SK-N-SH (cell line): ENCODE results near the gene PARP1. TPM values are rescaled to one million over a fixed set of nuclear protein-coding genes. Genes with fewer than 3 reads are reported as not detected.

Experiments used
- CTCF ChIA-PET: fragments of 300-600, 350-600 bp; formaldehyde crosslinking; extraction: SDS; loops from one replicate; lab custom pipeline; 2021; lab: Yijun Ruan, JAX
- POLR2A ChIA-PET: fragments of 350-600 bp; sonication (Branson Sonifier 250); formaldehyde crosslinking; extraction: SDS; loops from one replicate; lab custom pipeline; 2020; ENCODE audit warnings: antibody characterized with exemption, inconsistent platforms; lab: Yijun Ruan, JAX
- DNase-seq: peaks from one replicate; pipeline ENCODE4 v3.0.0; 2012
- H2AFZ ChIP-seq: fragments of 200-600 bp; sonication (generic); 2 replicates; pipeline ENCODE4 v1.8.1; 2016; ENCODE audit warnings: antibody characterized with exemption, mild to moderate bottlenecking, low read depth
- H3F3A ChIP-seq: fragments of 200-600 bp; sonication (generic); replicated peaks from 2 replicates; pipeline ENCODE3; 2016; ENCODE audit warnings: antibody characterized with exemption, mild to moderate bottlenecking; ENCODE audit not compliant: insufficient read depth
- H3K27ac ChIP-seq, 2 experiments: fragments of 200-500 bp in 1 of 2; fragments of 200-600 bp in 1 of 2; sonication (Bioruptor generic) in 1 of 2; sonication (generic), shearing (Covaris generic) in 1 of 2; 2 replicates each; pipeline versions ENCODE4 v1.5.1 to v1.6.1; 2014 to 2016; ENCODE audit warnings: low read depth in 2 of 2, inconsistent platforms in 1 of 2, low read length in 1 of 2, mild to moderate bottlenecking in 1 of 2, mixed read lengths in 1 of 2
- H3K27me3 ChIP-seq: fragments of 200-600 bp; sonication (generic), shearing (Covaris generic); 2 replicates; pipeline ENCODE4 v1.6.1; 2016; ENCODE audit warnings: mixed run types; ENCODE audit not compliant: insufficient read depth
- H3K36me3 ChIP-seq, 2 experiments: fragments of 200-500 bp in 1 of 2; fragments of 200-600 bp in 1 of 2; sonication (Bioruptor generic) in 1 of 2; sonication (generic) in 1 of 2; replicated peaks in 1 of 2; 2 replicates each; pipeline versions ENCODE3 to v1.5.1; 2014 to 2016; ENCODE audit warnings: low read length in 1 of 2, mild to moderate bottlenecking in 1 of 2; ENCODE audit not compliant: insufficient read depth in 2 of 2, control insufficient read depth in 1 of 2
- H3K4me1 ChIP-seq, 2 experiments: fragments of 200-500 bp in 1 of 2; fragments of 200-600 bp in 1 of 2; sonication (Bioruptor generic) in 1 of 2; sonication (generic), shearing (Covaris generic) in 1 of 2; 2 replicates each; pipeline versions ENCODE4 v1.5.1 to v1.6.1; 2014 to 2016; ENCODE audit warnings: low read depth in 1 of 2, low read length in 1 of 2, mixed run types in 1 of 2; ENCODE audit not compliant: insufficient read depth in 2 of 2, control insufficient read depth in 1 of 2
- H3K4me2 ChIP-seq: fragments of 200-600 bp; sonication (generic), shearing (Covaris generic); 2 replicates; pipeline ENCODE4 v1.6.1; 2017; ENCODE audit warnings: mixed run types
- H3K4me3 ChIP-seq, 2 experiments: fragments of 200-500 bp in 1 of 2; fragments of 200-600 bp in 1 of 2; sonication (Bioruptor generic) in 1 of 2; sonication (generic), shearing (Covaris generic) in 1 of 2; 2 replicates each; pipeline versions ENCODE4 v1.5.1 to v1.8.1; 2014 to 2016; ENCODE audit warnings: low read depth in 2 of 2, inconsistent platforms in 1 of 2, low read length in 1 of 2, mild to moderate bottlenecking in 1 of 2, mixed read lengths in 1 of 2, moderate library complexity in 1 of 2
- H3K79me2 ChIP-seq: fragments of 200-600 bp; sonication (generic); 2 replicates; pipeline ENCODE4 v1.8.1; 2017; ENCODE audit warnings: mild to moderate bottlenecking; ENCODE audit not compliant: insufficient read depth
- H3K9ac ChIP-seq: fragments of 200-600 bp; sonication (generic); 2 replicates; pipeline ENCODE4 v1.6.1; 2017; ENCODE audit warnings: mixed run types
- H3K9me2 ChIP-seq: fragments of 200-600 bp; sonication (generic); 2 replicates; pipeline ENCODE4 v1.6.1; 2017; ENCODE audit warnings: mixed run types
- H3K9me3 ChIP-seq: fragments of 200-600 bp; sonication (generic); 2 replicates; pipeline ENCODE4 v1.6.1; 2017; ENCODE audit warnings: mixed run types, mild to moderate bottlenecking, moderate library complexity
- H4K20me1 ChIP-seq: fragments of 200-600 bp; sonication (generic); 2 replicates; pipeline ENCODE4 v1.6.1; 2017; ENCODE audit warnings: mild to moderate bottlenecking, mixed run types; ENCODE audit not compliant: insufficient read depth
- CHD2 ChIP-seq: fragments of 150-350 bp; IDR thresholded peaks from 2 replicates; pipeline ENCODE4 v1.6.1; 2018; ENCODE audit warnings: low read length; ENCODE audit not compliant: partially characterized antibody
- CTCF ChIP-seq: fragments of 200-600 bp; sonication (generic); IDR thresholded peaks from 2 replicates; pipeline ENCODE4 v1.6.1; 2017; ENCODE audit warnings: antibody characterized with exemption, mild to moderate bottlenecking, moderate library complexity
- ELF1 ChIP-seq: IDR thresholded peaks from 2 replicates; pipeline ENCODE4 v1.4.0; 2012
- FOSL2 ChIP-seq: IDR thresholded peaks from 2 replicates; pipeline ENCODE4 v1.4.0; 2012; ENCODE audit warnings: low read depth, mild to moderate bottlenecking, moderate library complexity, borderline replicate concordance
- FOXJ3 ChIP-seq: sonication (generic); formaldehyde crosslinking; IDR thresholded peaks from 2 replicates; pipeline ENCODE4 v1.5.1; 2020; ENCODE audit warnings: mild to moderate bottlenecking, missing genetic modification reagents
- GATA2 ChIP-seq: sonication (generic); formaldehyde crosslinking; IDR thresholded peaks from 2 replicates; pipeline ENCODE4 v1.5.0; 2020; ENCODE audit warnings: mild to moderate bottlenecking, missing genetic modification reagents
- IRF3 ChIP-seq: fragments of 150-350 bp; IDR thresholded peaks from 2 replicates; pipeline ENCODE4 v1.6.1; 2016; ENCODE audit warnings: mild to moderate bottlenecking, low read depth, low read length
- MAX ChIP-seq: IDR thresholded peaks from 2 replicates; pipeline ENCODE4 v1.4.0; 2012; ENCODE audit warnings: low read depth
- NRF1 ChIP-seq: IDR thresholded peaks from 2 replicates; pipeline ENCODE4 v1.6.1; 2012; ENCODE audit warnings: low read depth, mild to moderate bottlenecking, low read length
- RFX5 ChIP-seq: IDR thresholded peaks from 2 replicates; pipeline ENCODE4 v1.6.1; 2012; ENCODE audit warnings: mild to moderate bottlenecking, improper control_type of control experiment, low read length
- RXRA ChIP-seq: IDR thresholded peaks from 2 replicates; pipeline ENCODE4 v1.4.0; 2012; ENCODE audit warnings: low read depth, mild to moderate bottlenecking, borderline replicate concordance
- SIN3A ChIP-seq: IDR thresholded peaks from 2 replicates; pipeline ENCODE4 v1.6.1; 2012; ENCODE audit warnings: low read depth, mild to moderate bottlenecking, low read length, moderate library complexity, borderline replicate concordance
- SMC3 ChIP-seq: IDR thresholded peaks from 2 replicates; pipeline ENCODE4 v1.6.1; 2012; ENCODE audit warnings: low read depth, low read length, improper control_type of control experiment
- TAF1 ChIP-seq: IDR thresholded peaks from 2 replicates; pipeline ENCODE4 v1.6.1; 2012; ENCODE audit warnings: low read depth, mild to moderate bottlenecking, low read length, moderate library complexity, borderline replicate concordance
- TEAD4 ChIP-seq: IDR thresholded peaks from 2 replicates; pipeline ENCODE4 v1.4.0; 2012; ENCODE audit warnings: mild to moderate bottlenecking, borderline replicate concordance; ENCODE audit not compliant: insufficient read depth
- YY1 ChIP-seq: IDR thresholded peaks from 2 replicates; pipeline ENCODE4 v1.4.0; 2012; ENCODE audit warnings: low read depth, mild to moderate bottlenecking
- ZBTB33 ChIP-seq: IDR thresholded peaks from 2 replicates; pipeline ENCODE4 v1.4.0; 2012; ENCODE audit warnings: low read depth, borderline replicate concordance
- WGBS: methylation state at CpG from one replicate; pipeline ENCODE4 v1.1.6; 2017; ENCODE audit warnings: low lambda C conversion rate; 5-methylcytosine and 5-hydroxymethylcytosine counted together
- polyA plus RNA-seq, 3 experiments: library from polyadenylated mRNA; depleted of rRNA; stranded (reverse); fragments of >200 nt; gene quantifications; 2 replicates each; pipeline ENCODE4 v1.2.3, GENCODE V29; 2012

Gene PARP1
- polyA plus RNA-seq, 1 of the 3 experiments (the other 2 are of a cell fraction): 239 TPM

- Histone ChIP-seq H3K9me3 (no peaks in the 10 kb centered on the region), H3K79me2 (no peaks in the 10 kb centered on the region), H3K36me3 (peaks cover 0 to 12% of the 10 kb centered on the region in 2 experiments), H3K9me2 (no peaks in the 10 kb centered on the region), H3K9ac (no peak overlapping the region), H3K27ac (no peak overlapping the region), H3F3A (no peaks in the 10 kb centered on the region), H3K27me3 (no peaks in the 10 kb centered on the region), H3K4me3 (no peak overlapping the region), H4K20me1 (no peaks in the 10 kb centered on the region), H3K4me1 (peaks cover 0 to 33% of the 10 kb centered on the region in 2 experiments; a peak in 1 of 4 replicates), H3K4me2 (no peak overlapping the region), H2AFZ (no peak overlapping the region)
- 72% methylated on average over 11 of the region's 15 CpGs for WGBS
- CTCF ChIA-PET: interaction anchor here (1.2 to 1.5 kb wide), 4 partner anchors 14 to 230 kb away, joined by 3 to 4 read pairs (median 4); partner anchors contain the start of gene PARP1
- DNase-seq: no peak
- POLR2A ChIA-PET: interaction anchor here (1.1 kb wide), 1 partner anchor 8 kb away, joined by 4 read pairs; no protein-coding TSS in a partner anchor
- no peak for TF ChIP-seq IRF3
- no peak for TF ChIP-seq TAF1
- TF ChIP-seq SIN3A: no peak
- TF ChIP-seq GATA2 (CRISPR knock-in tag): no peak
- no peak for TF ChIP-seq MAX
- no peak for TF ChIP-seq ELF1
- TF ChIP-seq YY1: no peak
- TF ChIP-seq FOSL2: no peak
- TF ChIP-seq NRF1: no peak
- no peak for TF ChIP-seq RXRA
- TF ChIP-seq RFX5: no peak
- no peak for TF ChIP-seq TEAD4
- no peak for TF ChIP-seq CTCF
- no peak for TF ChIP-seq ZBTB33
- TF ChIP-seq SMC3: no peak
- no peak for TF ChIP-seq FOXJ3 (CRISPR knock-in tag)
- no peak for TF ChIP-seq CHD2
Observed at GRCh38 chr1:226353698-226354525, 54.0 kb downstream of the PARP1 start.
